Measurements from ENCODE around the gene PPP1R15A. TPM values are rescaled to one million over a fixed set of nuclear protein-coding genes. Genes with fewer than 3 reads are reported as not detected.
A peak's percentile ranks its signal among the peaks of the same experiment; 100 is the strongest.
"Not testable (repeated sequence)": the region's sequence is repeated elsewhere in the genome, so short reads cannot be mapped to it uniquely, and the experiment has no call there.

Gene PPP1R15A
- polyA plus RNA-seq, 10 donors = 44.3 to 79.0 (median 62.4) TPM

- no peak for DNase-seq
These were observed 38.6 kb downstream of the PPP1R15A start for GRCh38 chr19:48910803-48911202.

GRCh38 chr19:48913114-48913889 lies 41.1 kb downstream of the PPP1R15A start:
- no peak for DNase-seq

GRCh38 chr19:48914181-48914580 lies 42.0 kb downstream of the PPP1R15A start:
- no peak for DNase-seq

- DNase-seq = no peak
These were observed 43.5 kb downstream of the PPP1R15A start for GRCh38 chr19:48915757-48916156.

GRCh38 chr19:48918071-48918470 lies 45.9 kb downstream of the PPP1R15A start:
- no peak for DNase-seq

GRCh38 chr19:48918801-48919247 lies 46.6 kb downstream of the PPP1R15A start:
- DNase-seq = no peak

GRCh38 chr19:48919271-48919670 lies 47.0 kb downstream of the PPP1R15A start:
- DNase-seq = not testable (repeated sequence)

- no peak for DNase-seq
These were observed 48.7 kb downstream of the PPP1R15A start for GRCh38 chr19:48920949-48921348.

- no peak for DNase-seq
These were observed 49.7 kb downstream of the PPP1R15A start for GRCh38 chr19:48921721-48922500.

- no peak for DNase-seq
These were observed 50.6 kb downstream of the PPP1R15A start for GRCh38 chr19:48922548-48923490.

- peak in 1 of 3 donors; percentile 29 for DNase-seq
These were observed 53.1 kb downstream of the PPP1R15A start for GRCh38 chr19:48925240-48925843.

Other genes starting within 250 kb of the PPP1R15A start
- 1 to 10 TPM; 3.9 to 9.7 (median 6.0) TPM for gene DBP, start 235.0 kb upstream of the PPP1R15A start, polyA plus RNA-seq (ENCODE audit: insufficient read length in 10 of 10)
- gene CA11, start 226.2 kb upstream of the PPP1R15A start, polyA plus RNA-seq (ENCODE audit: insufficient read length in 10 of 10) = 10 to 100 TPM in 3 of 10 donors, 1 to 10 TPM in 7; 4.5 to 15.7 (median 9.0) TPM
- gene NTN5, start 199.4 kb upstream of the PPP1R15A start, polyA plus RNA-seq (ENCODE audit: insufficient read length in 10 of 10) = 1 to 10 TPM in 8 of 10 donors, under 1 TPM in 2; 0.67 to 9.6 (median 2.3) TPM
- 1 to 10 TPM in 2 of 10 donors, under 1 TPM in 8; 0.39 to 1.2 (median 0.83) TPM for gene FUT2, start 176.4 kb upstream of the PPP1R15A start, polyA plus RNA-seq (ENCODE audit: insufficient read length in 10 of 10)
- 100 to 1,000 TPM in 6 of 10 donors, 10 to 100 TPM in 4; 47.0 to 137 (median 107) TPM for gene MAMSTR, start 152.7 kb upstream of the PPP1R15A start, polyA plus RNA-seq (ENCODE audit: insufficient read length in 10 of 10)
- gene RASIP1, start 131.8 kb upstream of the PPP1R15A start, polyA plus RNA-seq (ENCODE audit: insufficient read length in 10 of 10) = 10 to 100 TPM; 18.7 to 28.8 (median 21.7) TPM
- 1 to 10 TPM in 4 of 10 donors, under 1 TPM in 6; 0.23 to 2.2 (median 0.94) TPM for gene IZUMO1, start 125.5 kb upstream of the PPP1R15A start, polyA plus RNA-seq (ENCODE audit: insufficient read length in 10 of 10)
- gene FUT1, start 119.8 kb upstream of the PPP1R15A start, polyA plus RNA-seq (ENCODE audit: insufficient read length in 10 of 10) = 1 to 10 TPM in 7 of 10 donors, under 1 TPM in 3; 0.62 to 1.9 (median 1.2) TPM
- gene FGF21, start 116.9 kb upstream of the PPP1R15A start, polyA plus RNA-seq (ENCODE audit: insufficient read length in 10 of 10) = not detected
- 10 to 100 TPM; 19.6 to 24.3 (median 22.4) TPM for gene BCAT2, start 61.4 kb upstream of the PPP1R15A start, polyA plus RNA-seq (ENCODE audit: insufficient read length in 10 of 10)
- 1 to 10 TPM; 2.6 to 4.5 (median 3.2) TPM for gene HSD17B14, start 35.9 kb upstream of the PPP1R15A start, polyA plus RNA-seq (ENCODE audit: insufficient read length in 10 of 10)
- gene PLEKHA4, start 3.8 kb upstream of the PPP1R15A start, polyA plus RNA-seq (ENCODE audit: insufficient read length in 10 of 10) = 10 to 100 TPM; 23.6 to 43.5 (median 33.1) TPM
- gene TULP2, start 26.3 kb downstream of the PPP1R15A start, polyA plus RNA-seq (ENCODE audit: insufficient read length in 10 of 10) = under 1 TPM in 5 of 10 donors, not detected in 5; 0.16 to 0.54 (median 0.30) TPM
- 100 to 1,000 TPM; 118 to 190 (median 146) TPM for gene NUCB1, start 27.9 kb downstream of the PPP1R15A start, polyA plus RNA-seq (ENCODE audit: insufficient read length in 10 of 10)
- under 1 TPM in 9 of 10 donors, not detected in 1; 0.15 to 0.80 (median 0.39) TPM for gene DHDH, start 61.3 kb downstream of the PPP1R15A start, polyA plus RNA-seq (ENCODE audit: insufficient read length in 10 of 10)
- gene BAX, start 82.5 kb downstream of the PPP1R15A start, polyA plus RNA-seq (ENCODE audit: insufficient read length in 10 of 10) = 10 to 100 TPM; 32.8 to 56.5 (median 42.7) TPM
- gene FTL, start 92.9 kb downstream of the PPP1R15A start, polyA plus RNA-seq (ENCODE audit: insufficient read length in 10 of 10) = 100 to 1,000 TPM; 520 to 975 (median 659) TPM
- 100 to 1,000 TPM in 2 of 10 donors, 10 to 100 TPM in 8; 52.5 to 103 (median 84.0) TPM for gene GYS1, start 120.9 kb downstream of the PPP1R15A start, polyA plus RNA-seq (ENCODE audit: insufficient read length in 10 of 10)
- gene RUVBL2, start 121.5 kb downstream of the PPP1R15A start, polyA plus RNA-seq (ENCODE audit: insufficient read length in 10 of 10) = 10 to 100 TPM; 43.8 to 73.4 (median 52.0) TPM
- gene LHB, start 144.7 kb downstream of the PPP1R15A start, polyA plus RNA-seq (ENCODE audit: insufficient read length in 10 of 10) = under 1 TPM in 1 of 10 donors, not detected in 9; 0.34 TPM
- under 1 TPM in 2 of 10 donors, not detected in 8; 0.19 to 0.54 TPM for gene CGB3, start 151.9 kb downstream of the PPP1R15A start, polyA plus RNA-seq (ENCODE audit: insufficient read length in 10 of 10)
- gene CGB2, start 159.5 kb downstream of the PPP1R15A start, polyA plus RNA-seq (ENCODE audit: insufficient read length in 10 of 10) = under 1 TPM in 1 of 10 donors, not detected in 9; 0.49 TPM
- gene CGB1, start 164.5 kb downstream of the PPP1R15A start, polyA plus RNA-seq (ENCODE audit: insufficient read length in 10 of 10) = under 1 TPM in 1 of 10 donors, not detected in 9; 0.90 TPM
- 1 to 10 TPM in 4 of 10 donors, under 1 TPM in 1, not detected in 5; 0.44 to 2.1 (median 1.5) TPM for gene CGB5, start 171.4 kb downstream of the PPP1R15A start, polyA plus RNA-seq (ENCODE audit: insufficient read length in 10 of 10)
- gene CGB8, start 176.7 kb downstream of the PPP1R15A start, polyA plus RNA-seq (ENCODE audit: insufficient read length in 10 of 10) = 1 to 10 TPM in 2 of 10 donors, under 1 TPM in 3, not detected in 5; 0.40 to 1.6 (median 0.82) TPM
- 1 to 10 TPM in 3 of 10 donors, under 1 TPM in 7; 0.50 to 1.5 (median 0.66) TPM for gene CGB7, start 185.3 kb downstream of the PPP1R15A start, polyA plus RNA-seq (ENCODE audit: insufficient read length in 10 of 10)
- gene NTF4, start 192.4 kb downstream of the PPP1R15A start, polyA plus RNA-seq (ENCODE audit: insufficient read length in 10 of 10) = 1 to 10 TPM; 2.4 to 5.8 (median 3.8) TPM
- gene KCNA7, start 200.3 kb downstream of the PPP1R15A start, polyA plus RNA-seq (ENCODE audit: insufficient read length in 10 of 10) = 1 to 10 TPM; 3.3 to 9.4 (median 7.1) TPM
- gene SNRNP70, start 213.0 kb downstream of the PPP1R15A start, polyA plus RNA-seq (ENCODE audit: insufficient read length in 10 of 10) = 100 to 1,000 TPM; 136 to 261 (median 187) TPM
- 10 to 100 TPM in 4 of 10 donors, 1 to 10 TPM in 6; 8.1 to 14.5 (median 9.8) TPM for gene LIN7B, start 241.9 kb downstream of the PPP1R15A start, polyA plus RNA-seq (ENCODE audit: insufficient read length in 10 of 10)
- 1 to 10 TPM in 1 of 10 donors, under 1 TPM in 7, not detected in 2; 0.26 to 1.4 (median 0.64) TPM for gene C19orf73, start 246.7 kb downstream of the PPP1R15A start, polyA plus RNA-seq (ENCODE audit: insufficient read length in 10 of 10)
- 10 to 100 TPM in 1 of 10 donors, 1 to 10 TPM in 9; 3.4 to 11.9 (median 6.6) TPM for gene PPFIA3, start 247.1 kb downstream of the PPP1R15A start, polyA plus RNA-seq (ENCODE audit: insufficient read length in 10 of 10)